ENCODE data around the gene S100A2.

DNA sequence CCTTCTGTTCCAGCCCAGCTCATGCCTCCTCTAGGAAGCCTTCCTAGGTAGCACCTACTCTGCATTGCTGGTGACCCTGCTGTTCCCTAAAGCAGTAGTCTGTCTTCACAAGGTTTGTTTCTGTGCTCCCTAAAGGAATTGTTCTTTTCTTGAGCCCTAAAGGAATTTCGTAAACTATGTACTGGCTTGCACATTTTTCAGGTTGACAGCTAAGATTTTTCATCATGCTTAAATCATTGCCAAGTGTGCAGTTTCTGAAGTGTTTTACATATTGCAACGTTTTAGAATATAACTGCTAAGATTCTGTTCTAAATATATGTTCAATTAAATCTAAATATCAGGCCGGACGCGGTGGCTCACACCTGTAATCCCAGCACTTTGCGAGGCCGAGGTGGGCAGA is 34.2 kb upstream of the S100A2 start:
- TF ChIP-seq, protein P1, sequence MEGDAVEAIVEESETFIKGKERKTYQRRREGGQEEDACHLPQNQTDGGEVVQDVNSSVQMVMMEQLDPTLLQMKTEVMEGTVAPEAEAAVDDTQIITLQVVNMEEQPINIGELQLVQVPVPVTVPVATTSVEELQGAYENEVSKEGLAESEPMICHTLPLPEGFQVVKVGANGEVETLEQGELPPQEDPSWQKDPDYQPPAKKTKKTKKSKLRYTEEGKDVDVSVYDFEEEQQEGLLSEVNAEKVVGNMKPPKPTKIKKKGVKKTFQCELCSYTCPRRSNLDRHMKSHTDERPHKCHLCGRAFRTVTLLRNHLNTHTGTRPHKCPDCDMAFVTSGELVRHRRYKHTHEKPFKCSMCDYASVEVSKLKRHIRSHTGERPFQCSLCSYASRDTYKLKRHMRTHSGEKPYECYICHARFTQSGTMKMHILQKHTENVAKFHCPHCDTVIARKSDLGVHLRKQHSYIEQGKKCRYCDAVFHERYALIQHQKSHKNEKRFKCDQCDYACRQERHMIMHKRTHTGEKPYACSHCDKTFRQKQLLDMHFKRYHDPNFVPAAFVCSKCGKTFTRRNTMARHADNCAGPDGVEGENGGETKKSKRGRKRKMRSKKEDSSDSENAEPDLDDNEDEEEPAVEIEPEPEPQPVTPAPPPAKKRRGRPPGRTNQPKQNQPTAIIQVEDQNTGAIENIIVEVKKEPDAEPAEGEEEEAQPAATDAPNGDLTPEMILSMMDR (IDR thresholded peaks at IDR 0.05; ENCODE audit: low read depth, low read length), result no peak
- no peak for TF ChIP-seq EZH2phosphoT487 (IDR thresholded peaks at IDR 0.05; ENCODE audit: low read depth)

All from OCI-LY3 (cell line).